GM12878 (cell line): ENCODE results near the gene MASP1. TPM values are rescaled to one million over a fixed set of nuclear protein-coding genes. Genes with fewer than 3 reads are reported as not detected.

ENCODE experiments used
- ATAC-seq: fragments of 200-7000 bp; cut with Tn5 transposase; 3 replicates; pipeline ENCODE4 v1.9.1; 2020; ENCODE audit warnings: mild to moderate bottlenecking, moderate library complexity
- BruUV-seq: library from RNA; stranded (reverse); fragments of 400-500 nt; replicated peaks from 2 replicates; lab custom pipeline; 2021; lab: Mats Ljungman, UMichigan
- CTCF ChIA-PET: fragments of 300-600 bp; sonication (Branson Sonifier 250); formaldehyde crosslinking; extraction: SDS; loops from one replicate; lab custom pipeline; 2021; ENCODE audit warnings: inconsistent platforms; lab: Yijun Ruan, JAX
- POLR2A ChIA-PET: fragments of 350-600 bp; formaldehyde crosslinking; extraction: SDS; loops from one replicate; lab custom pipeline; 2021; ENCODE audit warnings: inconsistent platforms; lab: Charles Lee
- RAD21 ChIA-PET: fragments of 300-600 bp; sonication (Branson Sonifier 250); formaldehyde crosslinking; loops from one replicate; lab custom pipeline; 2023; ENCODE audit warnings: antibody characterized with exemption; ENCODE audit not compliant: unreplicated experiment; lab: Charles Lee
- SMC1A ChIA-PET: fragments of 300-600 bp; sonication (Branson Sonifier 250); formaldehyde crosslinking; loops from one replicate; lab custom pipeline; 2023; ENCODE audit not compliant: unreplicated experiment, uncharacterized antibody; lab: Charles Lee
- DNase-seq: peaks from one replicate; pipeline ENCODE4 v3.0.0-alpha.2; 2011; ENCODE audit warnings: low read depth, low spot score
- FAIRE-seq: peaks from 3 replicates; lab custom pipeline; 2011; peaks lifted over from hg19 to GRCh38; lab: Jason Lieb, UNC
- H2AFZ ChIP-seq: 2 replicates; pipeline ENCODE4 v1.6.0; 2011; ENCODE audit warnings: low read depth, low read length, control low read depth; ENCODE audit not compliant: control insufficient read depth
- H3K27ac ChIP-seq: 2 replicates; pipeline ENCODE4 v1.5.1; 2011; ENCODE audit warnings: control low read depth; ENCODE audit not compliant: control insufficient read depth, insufficient read depth
- H3K27me3 ChIP-seq, 2 experiments: replicated peaks in 1 of 2; 2 replicates each; pipeline versions ENCODE4 v1.6.0 to v1.6.1; 2011; ENCODE audit warnings: low read length in 1 of 2; ENCODE audit not compliant: control insufficient read depth in 2 of 2, insufficient read depth in 2 of 2
- H3K36me3 ChIP-seq, 2 experiments: 2 replicates each; pipeline ENCODE4 v1.5.1; 2011; ENCODE audit warnings: low read length in 1 of 2; ENCODE audit not compliant: control insufficient read depth in 2 of 2, insufficient read depth in 2 of 2
- H3K4me1 ChIP-seq: 2 replicates; pipeline ENCODE4 v1.6.1; 2011; ENCODE audit warnings: mild to moderate bottlenecking, low read length, moderate library complexity, mixed read lengths; ENCODE audit not compliant: control insufficient read depth, insufficient read depth
- H3K4me2 ChIP-seq: 2 replicates; pipeline ENCODE4 v1.6.0; 2011; ENCODE audit warnings: control low read depth; ENCODE audit not compliant: control insufficient read depth, insufficient read depth
- H3K4me3 ChIP-seq: fragments of 200-600 bp; sonication (generic); 2 replicates; pipeline ENCODE4 v1.5.1; 2016
- H3K79me2 ChIP-seq: 2 replicates; pipeline ENCODE4 v1.6.0; 2011; ENCODE audit warnings: low read length; ENCODE audit not compliant: control insufficient read depth, insufficient read depth
- H3K9ac ChIP-seq: 2 replicates; pipeline ENCODE4 v1.8.0; 2011; ENCODE audit warnings: low read length, control low read depth, mixed read lengths; ENCODE audit not compliant: control insufficient read depth, insufficient read depth
- H3K9me3 ChIP-seq: replicated peaks from 3 replicates; pipeline ENCODE4 v1.5.1; 2011; ENCODE audit warnings: mild to moderate bottlenecking, low read length; ENCODE audit not compliant: control insufficient read depth, insufficient read depth
- H4K20me1 ChIP-seq: 2 replicates; pipeline ENCODE4 v1.6.0; 2011; ENCODE audit not compliant: control insufficient read depth, insufficient read depth
- BCLAF1 ChIP-seq: fragments of 450-650 bp; IDR thresholded peaks from 2 replicates; pipeline ENCODE4 v1.6.1; 2017; ENCODE audit warnings: antibody characterized with exemption, mild to moderate bottlenecking, moderate library complexity
- CHD2 ChIP-seq: IDR thresholded peaks from 2 replicates; pipeline ENCODE4 v1.6.1; 2011; ENCODE audit warnings: low read depth, low read length, improper control_type of control experiment, borderline replicate concordance
- CHD4 ChIP-seq: fragments of 200-600 bp; sonication (generic); IDR thresholded peaks from 2 replicates; pipeline ENCODE4 v1.6.1; 2016; ENCODE audit warnings: mild to moderate bottlenecking
- ESRRA ChIP-seq: IDR thresholded peaks from 2 replicates; pipeline ENCODE4 v1.6.1; 2012; ENCODE audit warnings: mild to moderate bottlenecking, low read length, improper control_type of control experiment
- JUNB ChIP-seq: IDR thresholded peaks from 2 replicates; pipeline ENCODE4 v1.6.1; 2016; ENCODE audit warnings: antibody characterized with exemption, mild to moderate bottlenecking
- KDM1A ChIP-seq: fragments of 200-600 bp; sonication (generic); IDR thresholded peaks from 2 replicates; pipeline ENCODE4 v1.6.1; 2016; ENCODE audit warnings: borderline replicate concordance
- MYB ChIP-seq: fragments of 150-350 bp; IDR thresholded peaks from 2 replicates; pipeline ENCODE4 v1.6.1; 2014; ENCODE audit warnings: mild to moderate bottlenecking, low read depth, low read length, borderline replicate concordance
- NR2C1 ChIP-seq: fragments of 450-650 bp; IDR thresholded peaks from 2 replicates; pipeline ENCODE4 v1.6.1; 2017; ENCODE audit warnings: antibody characterized with exemption, mild to moderate bottlenecking, moderate library complexity
- POLR2AphosphoS5 ChIP-seq: IDR thresholded peaks from 2 replicates; pipeline ENCODE4 v1.6.1; 2011; ENCODE audit warnings: mild to moderate bottlenecking, low read length, inconsistent platforms
- STAT3 ChIP-seq: IDR thresholded peaks from 2 replicates; pipeline ENCODE4 v1.6.1; 2011; ENCODE audit warnings: low read depth, low read length, improper control_type of control experiment
- TBL1XR1 ChIP-seq: IDR thresholded peaks from 2 replicates; pipeline ENCODE4 v1.6.1; 2012; ENCODE audit warnings: low read depth, low read length, improper control_type of control experiment
- USF2 ChIP-seq: IDR thresholded peaks from 2 replicates; pipeline ENCODE4 v1.6.1; 2011; ENCODE audit warnings: low read depth, low read length, improper control_type of control experiment, borderline replicate concordance
- WGBS: methylation state at CpG from one replicate; pipeline ENCODE4 v1.1.6; 2016; ENCODE audit warnings: low lambda C conversion rate; ENCODE audit not compliant: insufficient replicate concordance, insufficient coverage; ENCODE audit errors: missing lambda C conversion rate; 5-methylcytosine and 5-hydroxymethylcytosine counted together
- in situ Hi-C: fragments of 300-500 bp; cut with MboI; formaldehyde crosslinking; loops from 9 replicates; pipeline ENCODE4 v1.14.3; 2018; ENCODE audit warnings: mixed read lengths
- intact Hi-C: fragments of 100-400 bp; cut with micrococcal nuclease; formaldehyde crosslinking; loops from one replicate; pipeline ENCODE4 v1.14.2; 2022; ENCODE audit not compliant: unreplicated experiment
- polyA plus RNA-seq, 11 experiments: library from polyadenylated mRNA; depleted of rRNA in 4 of 11; unstranded in 6 of 11; stranded (reverse) in 5 of 11; fragments of >200 nt; fragmentation: Nextera tagmentation in 4 of 11; fragmentation: Illumina TruSeq in 1 of 11; extraction: Ambion mirVana in 4 of 11; extraction: Trizol in 1 of 11; gene quantifications; 1 replicate in 1 of 11; 2 replicates in 10 of 11; pipeline versions ENCODE4 v1.2.1 to v1.2.3, GENCODE V29; 2011 to 2016; ENCODE audit warnings: inconsistent platforms in 2 of 11, missing spikeins in 2 of 11, low read depth in 1 of 11
- total RNA-seq, 4 experiments: library from RNA; depleted of rRNA in 3 of 4; stranded (reverse); fragments of >200 nt in 3 of 4; fragmentation: Illumina TruSeq in 1 of 4; extraction: Trizol in 1 of 4; gene quantifications; 2 replicates each; pipeline versions ENCODE4 v1.2.1 to v1.2.3, GENCODE V29; 2013 to 2021

The MASP1 gene
- total and polyA plus RNA-seq, 10 of the 15 experiments (the other 5 are each of a cell fraction or from before 2014, with no cell fraction given): 0.05 TPM; not detected in 9

GRCh38 chr3:187277129-187277462 lies 14.4 kb downstream of the MASP1 start:
- no peak overlapping the region for H2AFZ ChIP-seq

More at GRCh38 chr3:187277129-187277462, 14.4 kb downstream of the MASP1 start:
- no TSS peak for BruUV-seq
- WGBS: 8% methylated on average over 1 of the region's 1 CpG
- no peak for FAIRE-seq
- H3K4me2 ChIP-seq: no peak overlapping the region
- TF ChIP-seq CHD2: no peak
- TF ChIP-seq MYB: no peak
- no peak for TF ChIP-seq JUNB
- TF ChIP-seq ESRRA: no peak
- TF ChIP-seq POLR2AphosphoS5: no peak
- no peak for TF ChIP-seq KDM1A
- no peak for TF ChIP-seq NR2C1
- no peak for TF ChIP-seq CHD4
- TF ChIP-seq TBL1XR1: no peak
- TF ChIP-seq BCLAF1: no peak
- TF ChIP-seq STAT3: no peak
- no peak for TF ChIP-seq USF2
- no peaks in the 10 kb centered on the region for H4K20me1 ChIP-seq
- no peaks in the 10 kb centered on the region for H3K36me3 ChIP-seq
- ChIA-PET SMC1A (interaction anchor here (1.1 kb wide), 1 partner anchor 18 kb away, joined by 3 read pairs; no protein-coding TSS in a partner anchor), POLR2A (no interaction called here), RAD21 (no interaction called here), CTCF (no interaction called here)
- intact Hi-C loops (no loop called here), in situ Hi-C loops (no loop called here)
- no peak overlapping the region for H3K9ac ChIP-seq
- H3K27ac ChIP-seq: no peak overlapping the region
- H3K4me1 ChIP-seq: no peaks in the 10 kb centered on the region
- no peak for DNase-seq
- ATAC-seq: no peak
- H3K9me3 ChIP-seq: no peaks in the 10 kb centered on the region
- H3K27me3 ChIP-seq: peaks cover 0 to 4% of the 10 kb centered on the region in 2 experiments; a peak in 2 of 4 replicates
- H3K79me2 ChIP-seq: no peaks in the 10 kb centered on the region
- no peak overlapping the region for H3K4me3 ChIP-seq
